NCI-H2107 treated with DMSO at 0.1 percent for 48 hours (cell line): ENCODE results near the gene PRR29.
"Not testable (repeated sequence)": the region's sequence is repeated elsewhere in the genome, so short reads cannot be mapped to it uniquely, and the experiment has no call there.

Experiments used
- DNase-seq: peaks from one replicate; lab custom pipeline; 2025; ENCODE audit not compliant: unreplicated experiment; lab: John Stamatoyannopoulos, UW

Gene PRR29

GRCh38 chr17:63974594-63975192 lies 23.5 kb upstream of the PRR29 start:
- no peak for DNase-seq

GRCh38 chr17:63975541-63976092 lies 22.5 kb upstream of the PRR29 start:
- DNase-seq = no peak

- DNase-seq = no peak
Observed at GRCh38 chr17:63976702-63977101, 21.4 kb upstream of the PRR29 start.

GRCh38 chr17:63978272-63979200 lies 19.6 kb upstream of the PRR29 start:
- DNase-seq = no peak

- not testable (repeated sequence) for DNase-seq
Observed at GRCh38 chr17:63982641-63983040, 15.5 kb upstream of the PRR29 start.

GRCh38 chr17:63983320-63983719 lies 14.8 kb upstream of the PRR29 start:
- DNase-seq = no peak

GRCh38 chr17:63984236-63984635 lies 13.9 kb upstream of the PRR29 start:
- DNase-seq = no peak

GRCh38 chr17:63984651-63985386 lies 13.3 kb upstream of the PRR29 start:
- DNase-seq = no peak

- DNase-seq = no peak
Observed at GRCh38 chr17:63985387-63986140, 12.6 kb upstream of the PRR29 start.

- DNase-seq = no peak
Observed at GRCh38 chr17:63986821-63987220, 11.3 kb upstream of the PRR29 start.

GRCh38 chr17:63987221-63988126 lies 10.7 kb upstream of the PRR29 start:
- no peak for DNase-seq

- no peak for DNase-seq
Observed at GRCh38 chr17:63988127-63988478, 10.0 kb upstream of the PRR29 start.

- DNase-seq = no peak
Observed at GRCh38 chr17:63988741-63989621, 9.2 kb upstream of the PRR29 start.

GRCh38 chr17:63989622-63990345 lies 8.4 kb upstream of the PRR29 start:
- no peak for DNase-seq

GRCh38 chr17:63991611-63992010 lies 6.5 kb upstream of the PRR29 start:
- no peak for DNase-seq

- no peak for DNase-seq
Observed at GRCh38 chr17:63993368-63993985, 4.7 kb upstream of the PRR29 start.

GRCh38 chr17:63995626-63996025 lies 2.5 kb upstream of the PRR29 start:
- DNase-seq = no peak
